Esophagus squamous epithelium (tissue), 4 donors: ENCODE measurements around the gene GPC3.

Source experiments
- POLR2A ChIP-seq, 4 donors: fragments of 450-650 bp; IDR thresholded peaks; one replicate each; pipeline ENCODE4 v1.6.1; 2017; ENCODE audit warnings: antibody characterized with exemption in 4 of 4, mild to moderate bottlenecking in 4 of 4, moderate library complexity in 3 of 4
- TF ChIP-seq, protein P1 (sequence below), 6 experiments: fragments of 450-650 bp in 4 of 6; fragments of 200-600 bp in 2 of 6; sonication (generic) in 2 of 6; IDR thresholded peaks; one replicate each; pipeline ENCODE4 v1.5.1; 2016 to 2019; ENCODE audit warnings: antibody characterized with exemption in 6 of 6, mild to moderate bottlenecking in 4 of 6, moderate library complexity in 4 of 6

DNA sequence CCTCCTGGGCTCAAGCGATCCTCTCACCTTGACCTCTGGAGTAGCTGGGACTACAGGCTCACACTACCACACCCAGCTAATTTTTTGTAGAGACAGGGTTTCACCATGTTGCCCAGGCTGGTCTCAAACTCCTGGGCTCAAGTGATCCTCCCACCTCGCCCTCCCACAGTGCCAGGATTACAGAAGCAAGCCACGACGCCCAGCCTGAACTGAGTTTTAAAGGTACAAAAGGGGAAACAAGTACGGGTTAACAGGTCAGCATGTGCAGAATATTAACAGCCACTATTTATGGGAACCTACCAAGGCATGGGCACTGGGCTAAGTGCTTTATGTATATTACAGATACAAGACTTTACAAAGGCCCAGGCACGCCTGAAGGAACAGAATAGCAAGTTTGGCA lies 405.8 kb downstream of the GPC3 start:
- TF ChIP-seq, protein P1, sequence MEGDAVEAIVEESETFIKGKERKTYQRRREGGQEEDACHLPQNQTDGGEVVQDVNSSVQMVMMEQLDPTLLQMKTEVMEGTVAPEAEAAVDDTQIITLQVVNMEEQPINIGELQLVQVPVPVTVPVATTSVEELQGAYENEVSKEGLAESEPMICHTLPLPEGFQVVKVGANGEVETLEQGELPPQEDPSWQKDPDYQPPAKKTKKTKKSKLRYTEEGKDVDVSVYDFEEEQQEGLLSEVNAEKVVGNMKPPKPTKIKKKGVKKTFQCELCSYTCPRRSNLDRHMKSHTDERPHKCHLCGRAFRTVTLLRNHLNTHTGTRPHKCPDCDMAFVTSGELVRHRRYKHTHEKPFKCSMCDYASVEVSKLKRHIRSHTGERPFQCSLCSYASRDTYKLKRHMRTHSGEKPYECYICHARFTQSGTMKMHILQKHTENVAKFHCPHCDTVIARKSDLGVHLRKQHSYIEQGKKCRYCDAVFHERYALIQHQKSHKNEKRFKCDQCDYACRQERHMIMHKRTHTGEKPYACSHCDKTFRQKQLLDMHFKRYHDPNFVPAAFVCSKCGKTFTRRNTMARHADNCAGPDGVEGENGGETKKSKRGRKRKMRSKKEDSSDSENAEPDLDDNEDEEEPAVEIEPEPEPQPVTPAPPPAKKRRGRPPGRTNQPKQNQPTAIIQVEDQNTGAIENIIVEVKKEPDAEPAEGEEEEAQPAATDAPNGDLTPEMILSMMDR (IDR thresholded peaks at IDR 0.05): no peak
- no peak for TF ChIP-seq POLR2A (IDR thresholded peaks at IDR 0.05)
